Measurements from ENCODE around the gene FADD.
"Not testable (repeated sequence)": the region's sequence is repeated elsewhere in the genome, so short reads cannot be mapped to it uniquely, and the experiment has no call there.

Gene FADD

GRCh38 chr11:70182266-70182665, 20.8 kb upstream of the FADD start:
- no peak for DNase-seq (ENCODE audit: low spot score)

GRCh38 chr11:70183032-70183431, 20.1 kb upstream of the FADD start:
- no peak for DNase-seq (ENCODE audit: low spot score)

GRCh38 chr11:70183483-70184176, 19.5 kb upstream of the FADD start:
- DNase-seq (ENCODE audit: low spot score): no peak

DNA sequence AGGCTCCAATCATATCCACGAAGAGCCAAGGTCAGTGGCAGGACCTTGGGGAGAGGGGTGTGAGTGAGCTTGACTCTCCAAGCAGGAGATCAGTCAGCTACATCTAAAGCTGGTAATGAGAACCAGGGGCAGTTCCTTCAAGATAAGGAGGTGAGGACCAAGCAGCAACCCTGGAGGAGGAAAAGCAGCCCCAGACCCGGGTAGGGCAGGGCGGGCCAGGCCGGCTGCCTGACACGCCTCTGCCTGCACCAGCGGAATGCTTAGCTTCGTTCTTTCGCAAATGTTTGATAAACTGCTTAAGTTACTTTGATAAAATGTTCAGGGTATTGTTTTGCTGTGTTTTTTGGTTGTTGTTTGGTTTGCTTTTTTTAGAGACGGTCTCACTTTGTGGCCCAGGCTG, 18.7 kb upstream of the FADD start:
- DNase-seq (ENCODE audit: low spot score): no peak

DNA sequence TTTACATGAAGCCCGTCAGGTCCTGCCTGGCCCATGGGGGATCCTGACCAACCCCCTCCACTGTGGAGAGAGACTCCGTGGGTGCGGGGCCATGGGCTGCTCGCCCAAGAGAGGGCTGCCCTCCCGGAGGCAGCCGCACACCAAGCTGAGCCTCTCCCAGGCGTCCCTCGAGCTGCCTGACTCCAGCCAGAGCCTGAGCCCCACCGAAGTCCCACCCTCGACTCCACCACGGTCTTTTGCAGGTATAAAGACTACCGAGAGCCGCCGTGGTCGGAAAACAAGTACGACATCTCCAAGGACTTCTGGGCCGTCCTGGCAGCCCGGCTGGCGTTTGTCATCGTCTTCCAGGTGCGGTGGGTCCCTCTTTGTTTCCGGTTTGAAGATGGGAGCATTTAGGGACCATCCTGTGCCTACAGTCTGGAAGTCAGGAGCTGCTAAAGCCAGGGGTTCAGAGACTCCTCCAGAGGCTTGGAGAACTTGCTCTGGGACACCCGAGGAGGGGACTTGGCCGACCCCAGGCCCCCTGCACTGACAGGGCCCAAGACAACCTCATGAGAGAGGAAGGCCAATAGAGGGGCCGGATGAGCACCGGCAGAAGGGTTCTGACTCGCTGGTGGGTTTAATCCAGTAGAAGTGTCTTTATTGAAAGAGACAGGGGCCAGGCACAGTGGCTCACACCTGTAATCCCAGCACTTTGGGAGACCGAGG, 17.6 kb upstream of the FADD start:
- no peak for DNase-seq (ENCODE audit: low spot score)

DNA sequence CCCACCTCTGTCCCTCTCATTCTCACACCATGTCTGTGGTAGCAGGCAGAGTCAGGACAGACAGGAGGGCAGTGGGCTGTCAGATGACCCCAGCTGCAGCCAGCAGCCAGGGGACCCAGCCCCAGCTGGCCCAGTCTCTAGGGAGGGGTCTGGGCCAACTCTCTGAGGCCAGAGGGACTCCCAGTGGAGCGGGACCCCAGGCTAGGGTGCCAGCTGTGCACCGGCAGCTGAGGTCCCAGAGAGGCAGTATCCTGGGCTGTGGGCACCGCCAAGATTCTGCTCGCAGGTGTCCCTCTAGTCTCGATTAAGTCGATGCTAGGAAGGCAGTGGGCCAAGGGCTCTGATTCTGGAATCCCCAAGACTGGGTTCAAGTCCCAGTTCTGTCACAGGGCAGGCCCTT, 16.7 kb upstream of the FADD start:
- no peak for DNase-seq (ENCODE audit: low spot score)

DNA sequence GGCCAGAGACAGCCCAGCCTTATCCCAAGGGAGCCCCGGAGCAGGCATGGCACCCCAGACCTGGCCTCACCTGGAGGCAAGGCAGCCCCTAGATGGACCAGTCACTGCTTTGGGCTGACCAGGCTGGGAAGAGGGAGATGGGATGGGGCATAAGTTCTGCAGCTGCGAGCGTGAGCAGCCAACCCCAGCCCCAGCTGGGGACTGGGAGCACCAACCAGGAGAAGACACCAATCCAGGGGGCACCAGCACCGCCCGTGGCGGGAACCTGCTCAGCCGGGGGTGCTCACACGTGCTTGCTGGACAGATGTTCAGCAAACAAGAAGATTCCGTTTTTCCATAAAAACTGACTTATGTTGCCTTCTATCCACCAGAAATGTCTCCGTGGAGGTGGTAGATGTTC, 16.2 kb upstream of the FADD start:
- no peak for DNase-seq (ENCODE audit: low spot score)

DNA sequence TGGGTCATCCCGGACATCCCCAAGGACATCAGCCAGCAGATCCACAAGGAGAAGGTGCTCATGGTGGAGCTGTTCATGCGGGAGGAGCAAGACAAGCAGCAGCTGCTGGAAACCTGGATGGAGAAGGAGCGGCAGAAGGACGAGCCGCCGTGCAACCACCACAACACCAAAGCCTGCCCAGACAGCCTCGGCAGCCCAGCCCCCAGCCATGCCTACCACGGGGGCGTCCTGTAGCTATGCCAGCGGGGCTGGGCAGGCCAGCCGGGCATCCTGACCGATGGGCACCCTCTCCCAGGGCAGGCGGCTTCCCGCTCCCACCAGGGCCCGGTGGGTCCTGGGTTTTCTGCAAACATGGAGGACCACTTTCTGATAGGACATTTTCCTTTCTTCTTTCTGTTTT, 15.3 kb upstream of the FADD start:
- DNase-seq (ENCODE audit: low spot score): no peak

GRCh38 chr11:70189622-70190021, 13.5 kb upstream of the FADD start:
- DNase-seq (ENCODE audit: low spot score): no peak

DNA sequence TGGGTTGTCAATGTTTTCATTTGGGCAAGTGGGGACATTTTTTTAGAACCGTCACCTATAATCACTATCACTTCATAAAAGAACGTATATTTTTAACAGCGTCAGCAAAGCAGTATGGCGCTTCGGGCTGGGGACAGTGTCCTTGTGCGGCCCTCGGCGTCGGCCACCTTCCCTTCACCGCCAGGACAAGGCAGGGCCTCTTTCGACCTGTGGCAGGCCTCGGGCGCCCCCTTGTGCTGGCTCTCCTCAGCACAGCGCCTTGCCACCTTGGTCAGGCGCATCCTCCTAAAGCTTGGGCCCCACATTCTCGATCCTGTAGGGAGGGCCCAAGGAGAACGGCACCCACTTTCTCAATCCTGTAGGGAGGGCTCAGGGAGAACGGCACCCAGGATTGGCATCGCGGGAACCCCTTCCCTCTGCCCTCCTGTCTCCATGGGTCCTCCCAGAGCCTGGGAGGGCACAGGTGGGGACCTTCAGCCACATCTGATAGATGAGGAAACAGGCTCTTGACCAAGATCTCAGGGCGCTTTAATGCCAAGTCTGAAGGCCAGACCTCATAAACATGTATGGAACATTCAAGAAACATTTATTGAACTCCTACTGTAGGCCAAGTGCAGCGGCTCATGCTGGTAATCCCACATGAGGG, 11.5 kb upstream of the FADD start:
- DNase-seq (ENCODE audit: low spot score): peak; percentile 44

GRCh38 chr11:70192666-70193410, 10.3 kb upstream of the FADD start:
- no peak for DNase-seq (ENCODE audit: low spot score)

GRCh38 chr11:70193411-70194292, 9.4 kb upstream of the FADD start:
- no peak for DNase-seq (ENCODE audit: low spot score)

DNA sequence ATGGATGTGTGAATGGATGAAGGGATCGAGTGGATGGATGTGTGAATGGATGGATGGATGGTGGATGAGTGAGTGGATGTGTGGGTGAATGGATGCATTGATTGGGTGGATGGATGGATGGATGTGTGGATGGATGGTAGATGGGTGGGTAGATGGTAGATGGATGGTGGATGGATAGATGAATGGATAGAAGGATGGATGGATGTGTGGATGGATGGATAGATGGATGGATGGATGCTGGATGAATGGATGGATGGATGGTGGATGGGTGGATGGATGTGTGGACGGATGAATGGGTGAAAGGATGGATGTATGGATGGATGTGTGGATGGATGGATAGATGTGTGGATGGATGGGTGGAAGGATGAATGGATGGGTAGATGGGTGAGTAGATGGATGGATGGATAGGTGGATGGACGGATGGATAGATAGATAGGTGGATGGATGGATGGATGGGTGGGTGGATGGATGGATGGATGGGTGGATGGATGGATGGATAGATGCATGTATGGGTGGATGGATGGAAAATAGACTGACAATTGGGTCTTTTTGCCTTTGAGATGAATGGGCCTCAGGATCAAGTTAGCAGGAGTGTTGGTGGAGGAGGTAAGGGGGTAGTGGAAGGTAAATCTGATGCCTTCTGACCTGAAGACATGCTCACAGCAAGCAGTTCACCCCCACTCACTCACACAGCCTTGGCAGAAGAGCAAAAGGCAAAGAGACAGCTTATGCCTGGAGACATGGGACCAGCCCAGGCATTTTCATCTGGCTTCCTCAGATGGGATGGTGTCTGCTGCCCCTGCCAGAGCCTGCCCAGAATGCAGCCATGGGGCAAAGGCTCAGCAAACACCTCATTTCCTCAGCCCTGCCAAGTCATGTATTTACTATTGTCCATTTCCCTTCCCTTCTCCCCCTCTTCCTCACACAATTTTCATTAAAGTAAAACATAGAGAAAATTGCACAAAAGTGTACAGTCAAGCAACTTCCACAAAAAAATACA, 8.0 kb upstream of the FADD start:
- DNase-seq (ENCODE audit: low spot score): no peak

DNA sequence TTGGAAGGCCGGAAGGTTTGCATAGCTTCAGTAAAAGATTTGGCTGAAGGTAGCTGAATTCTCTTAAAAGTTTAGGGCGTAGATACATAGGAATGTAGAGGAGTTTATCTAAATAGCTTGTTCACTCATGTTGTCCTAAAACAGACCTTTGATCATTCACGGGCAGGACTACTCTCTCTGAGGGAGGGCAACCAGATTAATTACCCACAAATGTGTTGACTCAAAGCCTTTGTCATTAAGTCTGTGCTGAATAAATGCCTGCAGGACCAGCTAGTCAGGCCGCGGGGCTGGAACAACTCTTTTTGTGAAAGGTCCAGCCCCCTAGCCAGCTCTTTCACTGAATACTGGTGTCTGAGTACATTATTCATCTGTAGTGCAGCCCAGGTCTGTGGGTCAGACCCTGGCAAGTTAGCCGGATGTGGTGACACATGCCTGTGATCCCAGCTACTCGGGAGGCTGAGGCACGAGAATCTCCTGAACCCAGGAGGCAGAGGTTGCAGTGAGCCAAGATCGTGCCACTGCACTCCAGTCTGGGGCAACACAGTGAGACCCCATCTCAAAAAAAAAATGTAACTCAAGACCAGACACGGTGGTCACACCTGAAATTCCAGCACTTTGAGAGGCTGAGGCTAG, 2.8 kb upstream of the FADD start:
- DNase-seq (ENCODE audit: low spot score): no peak

DNA sequence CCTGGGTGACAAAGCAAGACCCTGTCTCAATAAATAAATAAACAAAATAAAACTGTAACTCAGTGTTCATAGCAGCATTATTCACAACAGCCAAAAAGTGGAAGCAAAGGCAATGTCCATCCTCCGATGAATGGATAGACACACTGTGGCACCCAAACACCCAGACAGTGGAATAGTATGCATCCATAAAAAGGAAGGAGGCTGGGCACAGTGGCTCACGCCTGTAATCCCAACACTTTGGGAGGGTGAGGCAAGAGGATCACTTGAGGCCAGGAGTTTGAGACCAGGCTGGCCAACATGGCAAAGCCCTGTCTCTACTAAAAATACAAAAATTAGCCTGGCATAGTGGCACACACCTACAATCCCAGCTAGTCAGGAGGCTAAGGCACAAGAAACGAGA, 2.0 kb upstream of the FADD start:
- not testable (repeated sequence) for DNase-seq (ENCODE audit: low spot score)

- no peak for DNase-seq (ENCODE audit: low spot score)
These were observed 924 bp upstream of the FADD start for GRCh38 chr11:70201882-70202861.

GRCh38 chr11:70203751-70204465, 812 bp downstream of the FADD start:
- DNase-seq (ENCODE audit: low spot score): no peak

DNA sequence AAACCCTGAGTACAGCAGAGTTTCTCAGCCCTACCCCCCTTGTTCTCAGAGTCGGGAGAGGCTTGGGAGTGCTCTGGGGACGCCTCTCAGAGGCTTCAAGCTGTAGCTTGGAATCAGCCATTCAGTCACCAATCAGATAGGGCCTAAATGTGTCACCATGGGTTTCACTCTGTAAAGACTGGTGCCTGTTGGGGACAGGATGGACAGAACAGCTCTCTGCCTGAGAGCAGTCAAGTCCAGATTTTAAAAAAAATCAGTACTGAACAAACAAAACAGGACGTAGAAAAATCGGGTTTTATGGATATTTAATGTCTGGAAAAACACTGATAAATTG, 1.3 kb downstream of the FADD start:
- DNase-seq (ENCODE audit: low spot score): no peak

Measured in cerebellar cortex (tissue), 1 donor.